Breast epithelium (tissue), 4 donors: Measurements from ENCODE around the gene SHISA6. TPM values are rescaled to one million over a fixed set of nuclear protein-coding genes. Genes with fewer than 3 reads are reported as not detected.

Experiments
- DNase-seq, 2 donors: peaks; one replicate each; pipeline ENCODE4 v3.0.0-alpha.2; 2019; ENCODE audit warnings: low spot score in 2 of 2
- H3K27ac ChIP-seq, 2 donors: fragments of 200-600 bp; sonication (generic) in 1 of 2; one replicate each; pipeline ENCODE4 v1.5.1; 2016 to 2019; ENCODE audit warnings: mild to moderate bottlenecking in 1 of 2
- H3K27me3 ChIP-seq, 2 donors: fragments of 200-600 bp; sonication (generic) in 1 of 2; one replicate each; pipeline versions ENCODE4 v1.5.1 to v1.6.0; 2017 to 2019; ENCODE audit warnings: control low read depth in 1 of 2, mild to moderate bottlenecking in 1 of 2
- H3K36me3 ChIP-seq: fragments of 200-600 bp; one replicate; pipeline ENCODE4 v1.5.1; 2019
- H3K4me1 ChIP-seq, 2 donors: fragments of 200-600 bp; sonication (generic); one replicate each; pipeline ENCODE4 v1.5.1; 2016 to 2019; ENCODE audit warnings: control low read depth in 1 of 2
- H3K4me3 ChIP-seq, 3 donors: fragments of 200-600 bp; sonication (generic); 1 replicate in 2 of 3; 2 replicates in 1 of 3; pipeline ENCODE4 v1.5.1; 2016 to 2019; ENCODE audit warnings: mild to moderate bottlenecking in 3 of 3, moderate library complexity in 2 of 3
- H3K9me3 ChIP-seq, 2 donors: fragments of 200-600 bp; sonication (generic) in 1 of 2; one replicate each; pipeline ENCODE4 v1.5.1; 2016 to 2019; ENCODE audit warnings: control low read depth in 1 of 2
- POLR2A ChIP-seq: fragments of 450-650 bp; IDR thresholded peaks from one replicate; pipeline ENCODE4 v1.6.1; 2016; ENCODE audit warnings: antibody characterized with exemption, mild to moderate bottlenecking, moderate library complexity
- POLR2AphosphoS5 ChIP-seq, 3 donors: sonication (generic); formaldehyde crosslinking; IDR thresholded peaks; one replicate each; pipeline ENCODE4 v1.6.1; 2017; ENCODE audit warnings: antibody characterized with exemption in 3 of 3
- intact Hi-C: fragments of 100-400 bp; cut with DNase I; formaldehyde crosslinking; loops from one replicate; pipeline ENCODE4 v1.15.1; 2023; ENCODE audit warnings: low total_unique reads
- total RNA-seq, 3 donors: library from RNA; depleted of rRNA; stranded (reverse); fragments of >200 nt; gene quantifications; one replicate each; pipeline ENCODE4 v1.1.0, GENCODE V29; 2016
- TF ChIP-seq, protein P1 (sequence below), 3 donors: fragments of 450-650 bp; IDR thresholded peaks; one replicate each; pipeline ENCODE4 v1.5.1; 2016 to 2017; ENCODE audit warnings: antibody characterized with exemption in 3 of 3, mild to moderate bottlenecking in 3 of 3, moderate library complexity in 3 of 3

SHISA6 gene
- total RNA-seq, 3 donors from 2014 or later, result 0.44 to 5.3 (median 3.3) TPM

GRCh38 chr17:11490171-11490755 lies 249.2 kb downstream of the SHISA6 start:
- intact Hi-C loops, result no loop called here
- TF ChIP-seq POLR2A (no peak), POLR2AphosphoS5 (IDR thresholded peaks at IDR 0.05) (no peak)
- TF ChIP-seq, protein P1, sequence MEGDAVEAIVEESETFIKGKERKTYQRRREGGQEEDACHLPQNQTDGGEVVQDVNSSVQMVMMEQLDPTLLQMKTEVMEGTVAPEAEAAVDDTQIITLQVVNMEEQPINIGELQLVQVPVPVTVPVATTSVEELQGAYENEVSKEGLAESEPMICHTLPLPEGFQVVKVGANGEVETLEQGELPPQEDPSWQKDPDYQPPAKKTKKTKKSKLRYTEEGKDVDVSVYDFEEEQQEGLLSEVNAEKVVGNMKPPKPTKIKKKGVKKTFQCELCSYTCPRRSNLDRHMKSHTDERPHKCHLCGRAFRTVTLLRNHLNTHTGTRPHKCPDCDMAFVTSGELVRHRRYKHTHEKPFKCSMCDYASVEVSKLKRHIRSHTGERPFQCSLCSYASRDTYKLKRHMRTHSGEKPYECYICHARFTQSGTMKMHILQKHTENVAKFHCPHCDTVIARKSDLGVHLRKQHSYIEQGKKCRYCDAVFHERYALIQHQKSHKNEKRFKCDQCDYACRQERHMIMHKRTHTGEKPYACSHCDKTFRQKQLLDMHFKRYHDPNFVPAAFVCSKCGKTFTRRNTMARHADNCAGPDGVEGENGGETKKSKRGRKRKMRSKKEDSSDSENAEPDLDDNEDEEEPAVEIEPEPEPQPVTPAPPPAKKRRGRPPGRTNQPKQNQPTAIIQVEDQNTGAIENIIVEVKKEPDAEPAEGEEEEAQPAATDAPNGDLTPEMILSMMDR (IDR thresholded peaks at IDR 0.05), result no peak

DNA sequence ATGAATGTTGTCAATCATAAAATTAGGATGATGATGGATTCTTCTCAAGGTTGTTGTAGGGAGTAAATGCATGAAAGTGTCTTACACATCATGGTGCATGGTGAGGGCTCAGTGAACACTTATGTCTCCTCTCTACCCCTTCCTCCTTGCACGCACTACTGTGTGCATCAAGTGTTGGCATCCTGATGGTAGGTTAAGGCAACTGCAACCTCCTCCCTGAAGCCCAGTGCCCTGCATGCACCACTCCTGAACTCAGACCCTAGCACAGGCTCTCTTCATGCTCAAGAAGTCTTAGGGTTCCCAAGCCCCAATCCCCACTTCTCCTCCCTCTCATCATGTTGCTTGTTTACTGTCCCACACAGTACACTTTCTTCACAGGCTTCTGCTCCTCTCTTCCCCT lies 251.5 kb downstream of the SHISA6 start:
- intact Hi-C loops, result no loop called here
- H3K9me3 ChIP-seq, result no peaks in the 10 kb centered on the region
- no peaks in the 10 kb centered on the region for H3K4me1 ChIP-seq
- no peak overlapping the region for H3K27ac ChIP-seq
- no peak overlapping the region for H3K4me3 ChIP-seq
- no peaks in the 10 kb centered on the region for H3K27me3 ChIP-seq
- DNase-seq, result no peak
- no peaks in the 10 kb centered on the region for H3K36me3 ChIP-seq
- TF ChIP-seq, protein P1 (IDR thresholded peaks at IDR 0.05), result no peak
- TF ChIP-seq POLR2A, result no peak
- no peak for TF ChIP-seq POLR2AphosphoS5 (IDR thresholded peaks at IDR 0.05)

More at GRCh38 chr17:11490171-11490755, 249.2 kb downstream of the SHISA6 start:
- Histone ChIP-seq H3K4me3 (no peak overlapping the region), H3K27ac (no peak overlapping the region), H3K36me3 (no peaks in the 10 kb centered on the region), H3K27me3 (no peaks in the 10 kb centered on the region), H3K9me3 (no peaks in the 10 kb centered on the region), H3K4me1 (no peaks in the 10 kb centered on the region)
- DNase-seq, result no peak

GRCh38 chr17:11493936-11494335 lies 252.9 kb downstream of the SHISA6 start:
- DNase-seq, result no peak
- intact Hi-C loops, result no loop called here
- H3K27ac ChIP-seq, result no peak overlapping the region
- H3K4me1 ChIP-seq, result no peaks in the 10 kb centered on the region
- no peaks in the 10 kb centered on the region for H3K9me3 ChIP-seq
- no peaks in the 10 kb centered on the region for H3K27me3 ChIP-seq
- no peaks in the 10 kb centered on the region for H3K36me3 ChIP-seq
- H3K4me3 ChIP-seq, result no peak overlapping the region
- TF ChIP-seq, protein P1 (IDR thresholded peaks at IDR 0.05), result no peak
- TF ChIP-seq POLR2A, result no peak
- TF ChIP-seq POLR2AphosphoS5 (IDR thresholded peaks at IDR 0.05), result no peak

DNA sequence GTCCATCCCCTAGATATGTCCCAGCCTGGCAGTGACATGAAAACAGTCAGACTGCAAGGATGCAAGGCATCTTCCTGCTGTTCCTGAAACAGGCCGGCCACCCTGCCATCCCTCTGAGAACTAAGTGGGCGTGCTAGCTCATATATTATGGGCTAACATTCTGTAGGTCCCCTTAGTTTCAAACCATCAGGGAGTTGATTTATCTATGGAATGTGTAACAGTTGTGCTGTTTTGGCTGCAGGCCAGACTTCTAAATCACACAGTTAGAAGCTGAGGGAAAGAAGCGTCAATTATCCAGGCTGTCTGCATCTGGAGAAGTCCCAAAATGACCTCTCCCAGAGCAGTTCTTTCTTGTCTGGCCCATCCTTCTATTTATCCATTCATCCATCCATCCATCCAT lies 254.6 kb downstream of the SHISA6 start:
- no peaks in the 10 kb centered on the region for H3K36me3 ChIP-seq
- H3K4me3 ChIP-seq, result no peak overlapping the region
- H3K27ac ChIP-seq, result no peak overlapping the region
- H3K9me3 ChIP-seq, result no peaks in the 10 kb centered on the region
- DNase-seq, result no peak
- intact Hi-C loops, result no loop called here
- no peaks in the 10 kb centered on the region for H3K4me1 ChIP-seq
- TF ChIP-seq POLR2AphosphoS5 (IDR thresholded peaks at IDR 0.05) (no peak), POLR2A (no peak)
- TF ChIP-seq, protein P1 (IDR thresholded peaks at IDR 0.05), result no peak
- H3K27me3 ChIP-seq, result no peaks in the 10 kb centered on the region

GRCh38 chr17:11499881-11500280 lies 258.9 kb downstream of the SHISA6 start:
- DNase-seq, result no peak
- intact Hi-C loops, result no loop called here
- no peaks in the 10 kb centered on the region for H3K36me3 ChIP-seq
- H3K9me3 ChIP-seq, result no peaks in the 10 kb centered on the region
- H3K27ac ChIP-seq, result no peak overlapping the region
- H3K4me3 ChIP-seq, result no peak overlapping the region
- H3K27me3 ChIP-seq, result no peaks in the 10 kb centered on the region
- H3K4me1 ChIP-seq, result no peaks in the 10 kb centered on the region
- no peak for TF ChIP-seq POLR2AphosphoS5 (IDR thresholded peaks at IDR 0.05)
- TF ChIP-seq, protein P1 (IDR thresholded peaks at IDR 0.05), result no peak
- TF ChIP-seq POLR2A, result no peak
